H9 (cell line): ENCODE results near the gene AGL. TPM values are rescaled to one million over a fixed set of nuclear protein-coding genes. Genes with fewer than 3 reads are reported as not detected.

Experiments
- DNase-seq: peaks from one replicate; pipeline ENCODE4 v3.0.0-alpha.2; 2017
- H2AFZ ChIP-seq: one replicate; pipeline ENCODE4 v1.6.1; 2013; ENCODE audit warnings: mild to moderate bottlenecking, low read length, control low read depth, moderate library complexity
- H2AK5ac ChIP-seq: 2 replicates; pipeline ENCODE4 v1.6.1; 2013; ENCODE audit warnings: low read length, control low read depth, mixed read lengths; ENCODE audit not compliant: insufficient read length
- H2BK120ac ChIP-seq: one replicate; pipeline ENCODE4 v1.6.1; 2013; ENCODE audit warnings: low read depth, mild to moderate bottlenecking, low read length, control low read depth, inconsistent platforms; ENCODE audit not compliant: poor library complexity, severe bottlenecking
- H2BK12ac ChIP-seq: 2 replicates; pipeline ENCODE4 v1.6.1; 2013; ENCODE audit warnings: low read length, control low read depth, mixed read lengths, low read depth; ENCODE audit not compliant: insufficient read length
- H2BK15ac ChIP-seq: 2 replicates; pipeline ENCODE4 v1.6.1; 2013; ENCODE audit warnings: low read depth, low read length, control low read depth
- H2BK20ac ChIP-seq: one replicate; pipeline ENCODE4 v1.6.1; 2013; ENCODE audit warnings: low read depth, mild to moderate bottlenecking, low read length, control low read depth, inconsistent platforms; ENCODE audit not compliant: poor library complexity, severe bottlenecking
- H2BK5ac ChIP-seq: 2 replicates; pipeline ENCODE4 v1.6.1; 2013; ENCODE audit warnings: low read length, control low read depth, mixed read lengths; ENCODE audit not compliant: insufficient read length
- H3K14ac ChIP-seq: 2 replicates; pipeline ENCODE4 v1.6.1; 2013; ENCODE audit warnings: low read length, control low read depth; ENCODE audit not compliant: insufficient read depth
- H3K18ac ChIP-seq: 2 replicates; pipeline ENCODE4 v1.6.1; 2013; ENCODE audit warnings: low read depth, mild to moderate bottlenecking, mixed read lengths, low read length, control low read depth; ENCODE audit not compliant: insufficient read length
- H3K23ac ChIP-seq: 2 replicates; pipeline ENCODE4 v1.6.1; 2013; ENCODE audit warnings: low read length, control low read depth, mixed read lengths, low read depth; ENCODE audit not compliant: insufficient read length
- H3K23me2 ChIP-seq: 2 replicates; pipeline ENCODE4 v1.6.1; 2013; ENCODE audit warnings: low read depth, mild to moderate bottlenecking, mixed read lengths, low read length, control low read depth; ENCODE audit not compliant: insufficient read length, poor library complexity, severe bottlenecking
- H3K27ac ChIP-seq: 2 replicates; pipeline ENCODE4 v1.5.1; 2013; ENCODE audit warnings: low read length, control low read depth, mixed read lengths, low read depth; ENCODE audit not compliant: insufficient read length
- H3K27me3 ChIP-seq: 2 replicates; pipeline ENCODE4 v1.6.1; 2013; ENCODE audit warnings: low read length, control low read depth, inconsistent platforms; ENCODE audit not compliant: insufficient read depth
- H3K4ac ChIP-seq: 2 replicates; pipeline ENCODE4 v1.6.1; 2013; ENCODE audit warnings: low read depth, mild to moderate bottlenecking, control low read depth, inconsistent platforms, low read length, moderate library complexity
- H3K4me1 ChIP-seq: 2 replicates; pipeline ENCODE4 v1.6.1; 2013; ENCODE audit warnings: low read length, control low read depth, inconsistent platforms; ENCODE audit not compliant: insufficient read depth
- H3K4me2 ChIP-seq: 2 replicates; pipeline ENCODE4 v1.6.1; 2013; ENCODE audit warnings: low read length, control low read depth, mixed read lengths; ENCODE audit not compliant: insufficient read length, insufficient read depth
- H3K56ac ChIP-seq: 2 replicates; pipeline ENCODE4 v1.6.1; 2013; ENCODE audit warnings: low read depth, mild to moderate bottlenecking, mixed read lengths, low read length, control low read depth; ENCODE audit not compliant: insufficient read length
- H3K79me1 ChIP-seq: 2 replicates; pipeline ENCODE4 v1.6.1; 2013; ENCODE audit warnings: low read depth, mild to moderate bottlenecking, moderate library complexity, low read length, control low read depth, inconsistent platforms; ENCODE audit not compliant: insufficient read depth, poor library complexity, severe bottlenecking
- H3K79me2 ChIP-seq: 2 replicates; pipeline ENCODE4 v1.6.1; 2013; ENCODE audit warnings: low read length, control low read depth, inconsistent platforms; ENCODE audit not compliant: insufficient read depth
- H3K9ac ChIP-seq: 2 replicates; pipeline ENCODE4 v1.6.1; 2013; ENCODE audit warnings: low read length, control low read depth, mixed read lengths; ENCODE audit not compliant: insufficient read length; ENCODE audit errors: extremely low read depth
- H3K9me3 ChIP-seq: one replicate; pipeline ENCODE4 v1.6.1; 2013; ENCODE audit warnings: low read depth, low read length, inconsistent platforms; ENCODE audit not compliant: control insufficient read depth
- H3T11ph ChIP-seq: one replicate; pipeline ENCODE4 v1.6.1; 2013; ENCODE audit warnings: mild to moderate bottlenecking, low read length, control low read depth, inconsistent platforms
- H4K20me1 ChIP-seq: one replicate; pipeline ENCODE4 v1.6.1; 2013; ENCODE audit not compliant: control insufficient read depth, insufficient read length, insufficient read depth
- H4K5ac ChIP-seq: 2 replicates; pipeline ENCODE4 v1.6.1; 2013; ENCODE audit warnings: low read depth, mild to moderate bottlenecking, mixed read lengths, low read length, control low read depth; ENCODE audit not compliant: insufficient read length
- H4K8ac ChIP-seq: replicated peaks from 2 replicates; pipeline ENCODE4 v1.6.1; 2013; ENCODE audit warnings: low read length, control low read depth, mixed read lengths, low read depth; ENCODE audit not compliant: insufficient read length
- H4K91ac ChIP-seq: 2 replicates; pipeline ENCODE4 v1.6.1; 2013; ENCODE audit warnings: low read depth, mild to moderate bottlenecking, moderate library complexity, mixed read lengths, low read length, control low read depth; ENCODE audit not compliant: insufficient read length
- H3K27ac Mint-ChIP-seq, 3 experiments: 2 replicates in 2 of 3; 3 replicates in 1 of 3; pipeline ENCODE4 v1.8.0; 2020 to 2021; ENCODE audit warnings: mixed read lengths in 3 of 3, mild to moderate bottlenecking in 1 of 3, moderate library complexity in 1 of 3
- H3K27me3 Mint-ChIP-seq: 2 replicates; pipeline ENCODE4 v1.8.0; 2021; ENCODE audit warnings: low read depth, mild to moderate bottlenecking, moderate library complexity, mixed read lengths
- H3K36me3 Mint-ChIP-seq, 3 experiments: 2 replicates in 2 of 3; 3 replicates in 1 of 3; pipeline ENCODE4 v1.8.0; 2020 to 2021; ENCODE audit warnings: low read depth in 3 of 3, mixed read lengths in 3 of 3; ENCODE audit not compliant: insufficient read depth in 1 of 3
- H3K4me1 Mint-ChIP-seq, 2 experiments: 2 replicates each; pipeline ENCODE4 v1.8.0; 2020; ENCODE audit warnings: mixed read lengths in 2 of 2
- H3K4me3 Mint-ChIP-seq, 2 experiments: 2 replicates in 1 of 2; 3 replicates in 1 of 2; pipeline ENCODE4 v1.8.0; 2020 to 2021; ENCODE audit warnings: mild to moderate bottlenecking in 2 of 2, mixed read lengths in 2 of 2, moderate library complexity in 1 of 2
- H3K9me3 Mint-ChIP-seq, 2 experiments: 2 replicates in 1 of 2; 3 replicates in 1 of 2; pipeline ENCODE4 v1.8.0; 2020; ENCODE audit warnings: mild to moderate bottlenecking in 2 of 2, mixed read lengths in 2 of 2, moderate library complexity in 1 of 2
- WGBS: extraction: QIAGEN DNeasy Blood & Tissue Kit; methylation state at CpG from one replicate; pipeline ENCODE4 v1.1.7; 2013; ENCODE audit warnings: missing lambda C conversion rate, low lambda C conversion rate, mixed read lengths; ENCODE audit not compliant: insufficient read length; ENCODE audit errors: extremely low coverage; 5-methylcytosine and 5-hydroxymethylcytosine counted together
- total RNA-seq: library from RNA; stranded (reverse); gene quantifications from 2 replicates; pipeline ENCODE4 v1.2.1, GENCODE V29; 2021
- TF ChIP-seq, protein P1 (sequence below): fragments of 200-600 bp; sonication (generic); conservative IDR thresholded peaks from 3 replicates; pipeline ENCODE4 v1.8.0; 2021; ENCODE audit warnings: antibody characterized with exemption, mild to moderate bottlenecking

Gene AGL
- total RNA-seq, 1 experiment from 2014 or later, result 24.0 TPM

DNA sequence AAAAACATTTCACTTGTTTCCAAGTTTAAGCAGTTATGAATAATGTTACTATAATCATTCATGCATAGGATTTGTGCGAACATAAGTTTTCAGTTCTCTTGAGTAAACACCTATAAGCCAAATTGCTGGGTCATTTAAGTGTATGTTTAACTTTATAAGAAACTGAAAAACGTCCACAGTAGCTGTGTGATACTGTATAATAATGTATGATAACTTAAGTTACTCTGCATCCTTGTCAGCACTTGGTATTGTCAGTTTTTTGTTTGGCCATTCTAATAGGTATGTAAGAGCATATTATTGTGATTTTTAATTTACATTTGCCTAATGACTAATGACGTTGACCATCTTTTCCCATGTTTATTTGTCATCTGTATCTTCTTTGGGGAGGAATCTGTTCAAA, 105.2 kb downstream of the AGL start:
- H3K27ac ChIP-seq, result no peak overlapping the region
- no peaks in the 10 kb centered on the region for H3K9me3 ChIP-seq
- Mint-ChIP-seq H3K4me3 (no peak overlapping the region), H3K36me3 (peaks cover 0 to 8% (median 2%) of the 10 kb centered on the region in 3 experiments; a peak in 3 of 7 replicates), H3K4me1 (peaks cover 13 to 14% of the 10 kb centered on the region in 2 experiments), H3K9me3 (peaks cover 2 to 6% of the 10 kb centered on the region in 2 experiments; a peak in 3 of 5 replicates), H3K27ac (no peak overlapping the region), H3K27me3 (no peaks in the 10 kb centered on the region)
- no peaks in the 10 kb centered on the region for H3K79me1 ChIP-seq
- no peak overlapping the region for H3K14ac ChIP-seq
- H2BK20ac ChIP-seq, result no peak overlapping the region
- no CpG with 5 or more reads among the region's 3 CpGs for WGBS
- no peak for DNase-seq
- H3T11ph ChIP-seq, result no peak overlapping the region
- H2BK5ac ChIP-seq, result no peak overlapping the region
- H3K23me2 ChIP-seq, result no peaks in the 10 kb centered on the region
- H3K18ac ChIP-seq, result no peak overlapping the region
- H2AK5ac ChIP-seq, result no peak overlapping the region
- peaks cover 4% of the 10 kb centered on the region for H3K4me1 ChIP-seq
- H3K56ac ChIP-seq, result no peak overlapping the region
- H4K8ac ChIP-seq, result no peak overlapping the region
- no peak overlapping the region for H3K4me2 ChIP-seq
- TF ChIP-seq, protein P1, sequence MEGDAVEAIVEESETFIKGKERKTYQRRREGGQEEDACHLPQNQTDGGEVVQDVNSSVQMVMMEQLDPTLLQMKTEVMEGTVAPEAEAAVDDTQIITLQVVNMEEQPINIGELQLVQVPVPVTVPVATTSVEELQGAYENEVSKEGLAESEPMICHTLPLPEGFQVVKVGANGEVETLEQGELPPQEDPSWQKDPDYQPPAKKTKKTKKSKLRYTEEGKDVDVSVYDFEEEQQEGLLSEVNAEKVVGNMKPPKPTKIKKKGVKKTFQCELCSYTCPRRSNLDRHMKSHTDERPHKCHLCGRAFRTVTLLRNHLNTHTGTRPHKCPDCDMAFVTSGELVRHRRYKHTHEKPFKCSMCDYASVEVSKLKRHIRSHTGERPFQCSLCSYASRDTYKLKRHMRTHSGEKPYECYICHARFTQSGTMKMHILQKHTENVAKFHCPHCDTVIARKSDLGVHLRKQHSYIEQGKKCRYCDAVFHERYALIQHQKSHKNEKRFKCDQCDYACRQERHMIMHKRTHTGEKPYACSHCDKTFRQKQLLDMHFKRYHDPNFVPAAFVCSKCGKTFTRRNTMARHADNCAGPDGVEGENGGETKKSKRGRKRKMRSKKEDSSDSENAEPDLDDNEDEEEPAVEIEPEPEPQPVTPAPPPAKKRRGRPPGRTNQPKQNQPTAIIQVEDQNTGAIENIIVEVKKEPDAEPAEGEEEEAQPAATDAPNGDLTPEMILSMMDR, result no peak
- no peak overlapping the region for H4K91ac ChIP-seq
- H2AFZ ChIP-seq, result no peak overlapping the region
- H3K9ac ChIP-seq, result no peak overlapping the region
- H2BK120ac ChIP-seq, result no peak overlapping the region
- H4K5ac ChIP-seq, result no peak overlapping the region
- H3K27me3 ChIP-seq, result no peaks in the 10 kb centered on the region
- H2BK15ac ChIP-seq, result no peak overlapping the region
- H3K4ac ChIP-seq, result no peak overlapping the region
- H2BK12ac ChIP-seq, result no peak overlapping the region
- H3K79me2 ChIP-seq, result no peaks in the 10 kb centered on the region
- H4K20me1 ChIP-seq, result no peaks in the 10 kb centered on the region
- H3K23ac ChIP-seq, result no peak overlapping the region
